ENCODE data around the gene NUP98. TPM values are rescaled to one million over a fixed set of nuclear protein-coding genes. Genes with fewer than 3 reads are reported as not detected.
A peak's percentile ranks its signal among the peaks of the same experiment; 100 is the strongest.

The NUP98 gene
- total and polyA plus RNA-seq, 4 donors, result 16.3 to 78.6 (median 45.3) TPM

GRCh38 chr11:3810446-3810845, 13.1 kb upstream of the NUP98 start:
- Histone ChIP-seq H3K9me3 (ENCODE audit: control insufficient read depth, low read length) (no peaks in the 10 kb centered on the region), H3K4me3 (ENCODE audit: low read length in 2 of 2) (no peak overlapping the region), H3K27me3 (ENCODE audit: control insufficient read depth in 1 of 2, insufficient read depth in 2 of 2, low read length in 1 of 2) (no peaks in the 10 kb centered on the region), H3K4me1 (ENCODE audit: control insufficient read depth in 1 of 2, insufficient read depth in 2 of 2, low read length in 2 of 2) (no peaks in the 10 kb centered on the region), H3K27ac (ENCODE audit: low read depth in 1 of 2, low read length in 2 of 2) (no peak overlapping the region), H3K36me3 (ENCODE audit: control insufficient read depth in 1 of 2, insufficient read depth in 2 of 2, low read length in 1 of 2) (no peaks in the 10 kb centered on the region)
- intact Hi-C loops (cut with DNase I), result no loop called here
- 90 to 91% methylated on average over 3 of the region's 3 CpGs for WGBS, 2 donors
- DNase-seq (peak in 1 of 2 donors; percentile 9), ATAC-seq (ENCODE audit: low FRiP score) (no peak)

GRCh38 chr11:3809624-3809928, 12.2 kb upstream of the NUP98 start:
- WGBS, 2 donors, result 98 to 100% methylated on average over 1 of the region's 1 CpG
- ATAC-seq (ENCODE audit: low FRiP score), result no peak
- intact Hi-C loops (cut with DNase I), result no loop called here
- Histone ChIP-seq H3K4me3 (ENCODE audit: low read length in 2 of 2) (no peak overlapping the region), H3K36me3 (ENCODE audit: control insufficient read depth in 1 of 2, insufficient read depth in 2 of 2, low read length in 1 of 2) (no peaks in the 10 kb centered on the region), H3K4me1 (ENCODE audit: control insufficient read depth in 1 of 2, insufficient read depth in 2 of 2, low read length in 2 of 2) (no peaks in the 10 kb centered on the region), H3K27ac (ENCODE audit: low read depth in 1 of 2, low read length in 2 of 2) (no peak overlapping the region), H3K27me3 (ENCODE audit: control insufficient read depth in 1 of 2, insufficient read depth in 2 of 2, low read length in 1 of 2) (no peaks in the 10 kb centered on the region), H3K9me3 (ENCODE audit: control insufficient read depth, low read length) (no peaks in the 10 kb centered on the region)
- no peak for DNase-seq

GRCh38 chr11:3808861-3809623, 11.7 kb upstream of the NUP98 start:
- 31 to 35% methylated on average over 5 of the region's 5 CpGs for WGBS, 2 donors
- DNase-seq, result peak; percentile 1 to 34
- Histone ChIP-seq H3K4me1 (ENCODE audit: control insufficient read depth in 1 of 2, insufficient read depth in 2 of 2, low read length in 2 of 2) (no peaks in the 10 kb centered on the region), H3K4me3 (ENCODE audit: low read length in 2 of 2) (peak overlapping the region; percentile 45 to 53), H3K27ac (ENCODE audit: low read depth in 1 of 2, low read length in 2 of 2) (no peak overlapping the region), H3K9me3 (ENCODE audit: control insufficient read depth, low read length) (no peaks in the 10 kb centered on the region), H3K27me3 (ENCODE audit: control insufficient read depth in 1 of 2, insufficient read depth in 2 of 2, low read length in 1 of 2) (no peaks in the 10 kb centered on the region), H3K36me3 (ENCODE audit: control insufficient read depth in 1 of 2, insufficient read depth in 2 of 2, low read length in 1 of 2) (no peaks in the 10 kb centered on the region)
- intact Hi-C loops (cut with DNase I), result no loop called here
- ATAC-seq (ENCODE audit: low FRiP score), result no peak

- Histone ChIP-seq H3K9me3 (ENCODE audit: control insufficient read depth, low read length) (no peaks in the 10 kb centered on the region), H3K4me1 (ENCODE audit: control insufficient read depth in 1 of 2, insufficient read depth in 2 of 2, low read length in 2 of 2) (no peaks in the 10 kb centered on the region), H3K36me3 (ENCODE audit: control insufficient read depth in 1 of 2, insufficient read depth in 2 of 2, low read length in 1 of 2) (no peaks in the 10 kb centered on the region), H3K27me3 (ENCODE audit: control insufficient read depth in 1 of 2, insufficient read depth in 2 of 2, low read length in 1 of 2) (no peaks in the 10 kb centered on the region), H3K4me3 (ENCODE audit: low read length in 2 of 2) (peak within 1 kb of the TSS; percentile 45 to 53), H3K27ac (ENCODE audit: low read depth in 1 of 2, low read length in 2 of 2) (no peak within 1 kb of the TSS)
- DNase-seq (peak; percentile 76 to 90), ATAC-seq (ENCODE audit: low FRiP score) (peak; percentile 90)
- intact Hi-C loops (cut with DNase I), result no loop called here
- 1% methylated on average over 47 to 55 of the region's 55 CpGs for WGBS, 2 donors
Measured at GRCh38 chr11:3807909-3808860, 10.8 kb upstream of the NUP98 start, which contains the start of gene PGAP2. TSS of gene PGAP2 (plus strand) at chr11:3808560. CDS start at chr11:3811260, 2,700 bp downstream.

GRCh38 chr11:3803726-3804495, 6.6 kb upstream of the NUP98 start:
- H3K9me3 ChIP-seq (ENCODE audit: control insufficient read depth, low read length), result no peaks in the 10 kb centered on the region
- H3K4me1 ChIP-seq (ENCODE audit: control insufficient read depth in 1 of 2, insufficient read depth in 2 of 2, low read length in 2 of 2), result no peaks in the 10 kb centered on the region
- intact Hi-C loops (cut with DNase I), result no loop called here
- peak; percentile 6 to 8 for DNase-seq
- H3K36me3 ChIP-seq (ENCODE audit: control insufficient read depth in 1 of 2, insufficient read depth in 2 of 2, low read length in 1 of 2), result no peaks in the 10 kb centered on the region
- no peaks in the 10 kb centered on the region for H3K27me3 ChIP-seq (ENCODE audit: control insufficient read depth in 1 of 2, insufficient read depth in 2 of 2, low read length in 1 of 2)
- no peak overlapping the region for H3K27ac ChIP-seq (ENCODE audit: low read depth in 1 of 2, low read length in 2 of 2)
- no peak for ATAC-seq (ENCODE audit: low FRiP score)
- H3K4me3 ChIP-seq (ENCODE audit: low read length in 2 of 2), result no peak overlapping the region
- 93 to 96% methylated on average over 11 of the region's 11 CpGs for WGBS, 2 donors

GRCh38 chr11:3802011-3802790, 4.8 kb upstream of the NUP98 start:
- Histone ChIP-seq H3K27ac (ENCODE audit: low read depth in 1 of 2, low read length in 2 of 2) (no peak overlapping the region), H3K4me3 (ENCODE audit: low read length in 2 of 2) (no peak overlapping the region), H3K36me3 (ENCODE audit: control insufficient read depth in 1 of 2, insufficient read depth in 2 of 2, low read length in 1 of 2) (no peaks in the 10 kb centered on the region), H3K4me1 (ENCODE audit: control insufficient read depth in 1 of 2, insufficient read depth in 2 of 2, low read length in 2 of 2) (no peaks in the 10 kb centered on the region), H3K9me3 (ENCODE audit: control insufficient read depth, low read length) (no peaks in the 10 kb centered on the region), H3K27me3 (ENCODE audit: control insufficient read depth in 1 of 2, insufficient read depth in 2 of 2, low read length in 1 of 2) (no peaks in the 10 kb centered on the region)
- 55 to 61% methylated on average over 4 of the region's 4 CpGs for whole genome bisulfite sequencing, 2 donors
- DNase-seq (peak in 1 of 2 donors; percentile 9), ATAC-seq (ENCODE audit: low FRiP score) (no peak)
- intact Hi-C loops (cut with DNase I), result no loop called here

- no peak for ATAC-seq (ENCODE audit: low FRiP score)
- Histone ChIP-seq H3K9me3 (ENCODE audit: control insufficient read depth, low read length) (no peaks in the 10 kb centered on the region), H3K36me3 (ENCODE audit: control insufficient read depth in 1 of 2, insufficient read depth in 2 of 2, low read length in 1 of 2) (no peaks in the 10 kb centered on the region), H3K4me3 (ENCODE audit: low read length in 2 of 2) (no peak overlapping the region), H3K27me3 (ENCODE audit: control insufficient read depth in 1 of 2, insufficient read depth in 2 of 2, low read length in 1 of 2) (no peaks in the 10 kb centered on the region), H3K4me1 (ENCODE audit: control insufficient read depth in 1 of 2, insufficient read depth in 2 of 2, low read length in 2 of 2) (no peaks in the 10 kb centered on the region), H3K27ac (ENCODE audit: low read depth in 1 of 2, low read length in 2 of 2) (no peak overlapping the region)
- WGBS, 2 donors, result 81 to 84% methylated on average over 4 to 5 of the region's 5 CpGs
- intact Hi-C loops (cut with DNase I), result no loop called here
- no peak for DNase-seq
Measured at GRCh38 chr11:3799873-3800272, 2.5 kb upstream of the NUP98 start.

- Histone ChIP-seq H3K9me3 (ENCODE audit: control insufficient read depth, low read length) (no peaks in the 10 kb centered on the region), H3K4me1 (ENCODE audit: control insufficient read depth in 1 of 2, insufficient read depth in 2 of 2, low read length in 2 of 2) (no peaks in the 10 kb centered on the region), H3K27ac (ENCODE audit: low read depth in 1 of 2, low read length in 2 of 2) (no peak overlapping the region), H3K27me3 (ENCODE audit: control insufficient read depth in 1 of 2, insufficient read depth in 2 of 2, low read length in 1 of 2) (no peaks in the 10 kb centered on the region), H3K36me3 (ENCODE audit: control insufficient read depth in 1 of 2, insufficient read depth in 2 of 2, low read length in 1 of 2) (no peaks in the 10 kb centered on the region), H3K4me3 (ENCODE audit: low read length in 2 of 2) (no peak overlapping the region)
- DNase-seq, result peak; percentile 17 to 23
- no peak for ATAC-seq (ENCODE audit: low FRiP score)
- intact Hi-C loops (cut with DNase I), result no loop called here
- WGBS, 2 donors, result 88 to 94% methylated on average over 9 of the region's 9 CpGs
Measured at GRCh38 chr11:3799143-3799542, 1.8 kb upstream of the NUP98 start.

Measured in aorta (tissue), 5 donors.